Measurements from ENCODE around the gene GPX2.

- TF ChIP-seq CTCF (IDR thresholded peaks at IDR 0.05 in 4 of 5, conservative IDR thresholded peaks at IDR 0.05 in 1 of 5) = no peak
- TF ChIP-seq POLR2A (IDR thresholded peaks at IDR 0.05) = no peak
Observed at GRCh38 chr14:64971943-64972791, 29.6 kb upstream of the GPX2 start, which contains the start of gene RAB15.

All from gastrocnemius medialis (tissue), 4 donors.